HL-60 (cell line): Measurements from ENCODE around the gene EID3.

ENCODE experiments used
- GABPA ChIP-seq: IDR thresholded peaks from 2 replicates; pipeline ENCODE4 v1.6.1; 2012; ENCODE audit warnings: low read depth
- TF ChIP-seq, protein P1 (sequence below): IDR thresholded peaks from one replicate; pipeline ENCODE4 v1.5.1; 2011; ENCODE audit warnings: low read length, control low read depth, inconsistent platforms; ENCODE audit not compliant: insufficient read depth

DNA sequence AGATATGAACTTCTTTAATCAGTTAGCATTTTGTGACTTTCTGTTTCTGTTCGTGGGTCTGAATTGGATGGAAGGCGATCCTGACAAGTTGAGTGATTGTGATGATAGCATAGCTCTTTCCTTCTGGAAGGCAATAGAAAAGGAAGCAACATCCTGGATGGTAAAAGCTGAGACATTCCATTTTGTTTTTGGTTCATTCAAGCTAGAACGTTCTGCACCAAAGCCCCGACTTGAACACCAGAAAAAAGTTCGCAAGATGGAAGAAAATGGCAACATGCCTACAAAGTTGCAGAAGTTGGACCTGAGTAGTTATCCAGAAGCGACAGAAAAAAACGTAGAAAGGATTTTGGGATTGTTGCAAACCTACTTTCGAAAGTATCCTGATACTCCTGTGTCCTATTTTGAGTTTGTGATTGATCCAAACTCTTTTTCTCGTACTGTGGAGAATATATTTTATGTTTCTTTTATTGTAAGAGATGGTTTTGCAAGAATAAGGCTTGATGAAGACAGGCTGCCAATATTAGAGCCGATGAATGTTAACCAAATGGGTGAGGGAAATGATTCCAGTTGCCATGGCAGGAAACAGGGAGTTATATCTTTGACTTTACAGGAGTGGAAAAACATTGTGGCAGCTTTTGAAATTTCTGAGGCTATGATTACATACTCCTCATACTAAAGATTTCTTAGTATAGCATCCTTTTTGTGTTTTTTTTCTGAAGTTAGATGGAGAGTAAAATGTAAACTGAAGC, 896 bp downstream of the EID3 start:
- TF ChIP-seq, protein P1, sequence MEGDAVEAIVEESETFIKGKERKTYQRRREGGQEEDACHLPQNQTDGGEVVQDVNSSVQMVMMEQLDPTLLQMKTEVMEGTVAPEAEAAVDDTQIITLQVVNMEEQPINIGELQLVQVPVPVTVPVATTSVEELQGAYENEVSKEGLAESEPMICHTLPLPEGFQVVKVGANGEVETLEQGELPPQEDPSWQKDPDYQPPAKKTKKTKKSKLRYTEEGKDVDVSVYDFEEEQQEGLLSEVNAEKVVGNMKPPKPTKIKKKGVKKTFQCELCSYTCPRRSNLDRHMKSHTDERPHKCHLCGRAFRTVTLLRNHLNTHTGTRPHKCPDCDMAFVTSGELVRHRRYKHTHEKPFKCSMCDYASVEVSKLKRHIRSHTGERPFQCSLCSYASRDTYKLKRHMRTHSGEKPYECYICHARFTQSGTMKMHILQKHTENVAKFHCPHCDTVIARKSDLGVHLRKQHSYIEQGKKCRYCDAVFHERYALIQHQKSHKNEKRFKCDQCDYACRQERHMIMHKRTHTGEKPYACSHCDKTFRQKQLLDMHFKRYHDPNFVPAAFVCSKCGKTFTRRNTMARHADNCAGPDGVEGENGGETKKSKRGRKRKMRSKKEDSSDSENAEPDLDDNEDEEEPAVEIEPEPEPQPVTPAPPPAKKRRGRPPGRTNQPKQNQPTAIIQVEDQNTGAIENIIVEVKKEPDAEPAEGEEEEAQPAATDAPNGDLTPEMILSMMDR = no peak
- no peak for TF ChIP-seq GABPA
